ENCODE measurements around the gene GPR78.

Gene GPR78

GRCh38 chr4:8580321-8581093 is at the start of gene GPR78:
TSS of gene GPR78 (plus strand) at chr4:8580392. CDS start at chr4:8580983, 591 bp downstream.
- FAIRE-seq: no peak

- no peak for FAIRE-seq
Measured at GRCh38 chr4:8532245-8532781, 47.9 kb upstream of the GPR78 start.

- no peak for FAIRE-seq
Measured at GRCh38 chr4:8533274-8533865, 46.8 kb upstream of the GPR78 start.

GRCh38 chr4:8534129-8534528 is 46.1 kb upstream of the GPR78 start:
- no peak for FAIRE-seq

GRCh38 chr4:8534611-8535010 is 45.6 kb upstream of the GPR78 start:
- no peak for FAIRE-seq

- FAIRE-seq: no peak
Measured at GRCh38 chr4:8536467-8536866, 43.7 kb upstream of the GPR78 start.

GRCh38 chr4:8537041-8537461 is 43.1 kb upstream of the GPR78 start:
- no peak for FAIRE-seq

- no peak for FAIRE-seq
Measured at GRCh38 chr4:8538076-8538702, 42.0 kb upstream of the GPR78 start.

GRCh38 chr4:8538703-8539567 is 41.3 kb upstream of the GPR78 start:
- FAIRE-seq: no peak

- no peak for FAIRE-seq
Measured at GRCh38 chr4:8539661-8540060, 40.5 kb upstream of the GPR78 start.

GRCh38 chr4:8540072-8540471 is 40.1 kb upstream of the GPR78 start:
- no peak for FAIRE-seq

GRCh38 chr4:8540586-8540985 is 39.6 kb upstream of the GPR78 start:
- no peak for FAIRE-seq

GRCh38 chr4:8540991-8541390 is 39.2 kb upstream of the GPR78 start:
- FAIRE-seq: no peak

- no peak for FAIRE-seq
Measured at GRCh38 chr4:8541981-8542715, 38.0 kb upstream of the GPR78 start.

GRCh38 chr4:8542776-8543525 is 37.2 kb upstream of the GPR78 start:
- no peak for FAIRE-seq

- FAIRE-seq: no peak
Measured at GRCh38 chr4:8543623-8544022, 36.6 kb upstream of the GPR78 start.

GRCh38 chr4:8544282-8544681 is 35.9 kb upstream of the GPR78 start:
- FAIRE-seq: no peak

- no peak for FAIRE-seq
Measured at GRCh38 chr4:8544741-8545438, 35.3 kb upstream of the GPR78 start.

GRCh38 chr4:8545439-8545765 is 34.8 kb upstream of the GPR78 start:
- no peak for FAIRE-seq

- no peak for FAIRE-seq
Measured at GRCh38 chr4:8546766-8547107, 33.5 kb upstream of the GPR78 start.

All from TTC549 (cell line).